ENCODE data around the gene UGT1A9.

DNA sequence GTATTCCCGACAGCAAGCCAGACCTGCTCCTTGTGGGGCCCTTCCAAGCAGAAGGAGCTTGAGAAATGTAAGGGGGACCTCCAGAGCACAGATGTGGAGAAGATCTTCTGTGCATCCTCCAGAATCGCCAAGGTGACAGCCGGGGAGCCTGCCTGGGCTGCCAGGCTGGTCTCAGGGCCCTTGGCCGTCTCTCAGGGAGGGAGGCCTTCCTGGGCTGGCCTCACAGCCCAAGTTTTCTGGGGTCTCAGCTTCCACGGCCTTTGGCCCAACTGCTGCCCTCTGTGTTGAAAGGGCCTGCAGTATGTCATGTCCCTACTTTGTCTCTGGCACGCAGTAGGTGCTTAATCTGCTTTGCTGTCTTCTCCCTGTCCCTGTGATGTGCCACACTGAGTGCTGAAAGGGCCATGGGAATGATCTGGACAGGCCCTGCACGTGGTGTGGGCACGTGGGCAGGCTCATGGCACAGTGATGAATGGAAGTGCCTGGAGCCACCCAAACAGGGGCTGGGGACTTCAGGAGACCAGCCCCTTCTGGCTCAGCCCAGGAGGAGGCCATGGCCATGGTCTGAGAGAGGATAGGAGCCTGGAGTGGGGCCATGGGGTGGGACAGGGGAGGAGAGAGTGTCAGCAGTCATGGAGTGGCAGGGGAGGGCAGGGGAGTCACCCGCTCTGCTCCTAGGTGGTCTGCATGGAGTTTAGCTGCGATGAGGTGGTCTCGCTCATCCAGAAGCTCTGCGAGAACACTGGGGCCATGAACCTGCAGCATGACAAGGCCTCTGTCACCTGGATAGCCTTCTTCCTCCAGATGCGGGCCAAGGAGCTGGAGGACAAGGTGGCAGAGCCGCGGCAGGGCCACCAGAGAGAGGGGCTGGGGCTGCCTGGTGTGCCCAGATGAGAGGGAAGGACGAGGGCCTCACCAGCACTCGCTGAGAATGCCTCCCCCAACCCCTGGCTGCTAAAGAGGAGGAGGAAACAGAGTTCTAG lies 147.2 kb downstream of the UGT1A9 start:
- no peak for TF ChIP-seq GATA2 (IDR thresholded peaks at IDR 0.05; ENCODE audit: low read depth, low read length)
- no peak for TF ChIP-seq GATA3 (IDR thresholded peaks at IDR 0.05; ENCODE audit: low read depth, low read length)

Data from SH-SY5Y (cell line).